Measurements from ENCODE around the gene CLASP2.

DNA sequence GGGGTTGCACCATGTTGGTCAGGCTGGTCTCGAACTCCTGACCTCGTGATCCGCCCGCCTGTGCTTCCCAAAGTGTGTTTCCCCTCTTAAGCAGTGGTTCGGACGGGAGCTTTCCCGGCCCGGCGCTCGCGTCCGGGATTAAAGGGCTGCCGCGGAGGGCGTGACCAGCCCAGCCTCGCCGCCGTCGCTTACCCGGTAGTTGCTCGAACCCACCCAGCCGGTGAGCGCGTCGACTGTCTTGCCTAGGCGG is 513 bp downstream of the CLASP2 start:
- TF ChIP-seq POLR2A (IDR thresholded peaks at IDR 0.05) (no peak), CTCF (IDR thresholded peaks at IDR 0.05) (no peak), POLR2AphosphoS5 (IDR thresholded peaks at IDR 0.05) (no peak)
